Panc1 (cell line): ENCODE measurements around the gene UROS. TPM values are rescaled to one million over a fixed set of nuclear protein-coding genes. Genes with fewer than 3 reads are reported as not detected.

Source experiments
- ATAC-seq: fragments of 200-7000 bp; cut with Tn5 transposase; 2 replicates; pipeline ENCODE4 v1.9.1; 2020; ENCODE audit warnings: mild to moderate bottlenecking, moderate library complexity
- BruUV-seq: library from RNA; stranded (reverse); fragments of 400-500 nt; replicated peaks from 2 replicates; lab custom pipeline; 2021; lab: Mats Ljungman, UMichigan
- CTCF ChIA-PET: fragments of 300-600 bp; sonication (Branson Sonifier 250); formaldehyde crosslinking; loops from one replicate; lab custom pipeline; 2022; ENCODE audit warnings: antibody characterized with exemption; lab: Charles Lee
- POLR2A ChIA-PET: fragments of 300-600 bp; sonication (Branson Sonifier 250); formaldehyde crosslinking; loops from one replicate; lab custom pipeline; 2022; ENCODE audit warnings: antibody characterized with exemption; lab: Charles Lee
- DNase-seq: peaks from one replicate; pipeline ENCODE4 v3.0.0-alpha.2; 2010; ENCODE audit warnings: low read depth, low spot score
- H3K27ac ChIP-seq: 2 replicates; pipeline ENCODE4 v1.5.1; 2011; ENCODE audit warnings: mild to moderate bottlenecking, low read length, inconsistent platforms
- H3K27me3 ChIP-seq: fragments of 200-500 bp; sonication (Bioruptor generic); 2 replicates; pipeline ENCODE4 v1.6.0; 2014; ENCODE audit warnings: low read length, inconsistent platforms; ENCODE audit not compliant: control insufficient read depth, insufficient read depth
- H3K36me3 ChIP-seq: fragments of 200-500 bp; sonication (Bioruptor generic); 2 replicates; pipeline ENCODE4 v1.5.1; 2014; ENCODE audit warnings: inconsistent platforms, mild to moderate bottlenecking, low read length, moderate library complexity; ENCODE audit not compliant: control insufficient read depth, insufficient read depth
- H3K4me1 ChIP-seq: 2 replicates; pipeline ENCODE4 v1.5.1; 2011; ENCODE audit warnings: inconsistent platforms, mild to moderate bottlenecking, low read length, moderate library complexity; ENCODE audit not compliant: control insufficient read depth, insufficient read depth
- H3K4me3 ChIP-seq, 2 experiments: 2 replicates each; pipeline ENCODE4 v1.5.1; 2011 to 2012; ENCODE audit warnings: low read depth in 2 of 2, low read length in 2 of 2, mild to moderate bottlenecking in 2 of 2, inconsistent platforms in 1 of 2, moderate library complexity in 1 of 2
- H3K9me3 ChIP-seq: fragments of 200-500 bp; sonication (Bioruptor generic); 2 replicates; pipeline ENCODE4 v1.5.1; 2014; ENCODE audit warnings: low read depth, mild to moderate bottlenecking, inconsistent platforms, low read length, moderate library complexity; ENCODE audit not compliant: control insufficient read depth, insufficient read depth
- CTCF ChIP-seq: fragments of 450-650 bp; IDR thresholded peaks from 2 replicates; pipeline ENCODE4 v1.5.1; 2017; ENCODE audit warnings: mild to moderate bottlenecking
- POLR2AphosphoS5 ChIP-seq: IDR thresholded peaks from 2 replicates; pipeline ENCODE4 v1.6.1; 2012; ENCODE audit warnings: mild to moderate bottlenecking, low read depth, low read length, moderate library complexity
- SIN3A ChIP-seq: IDR thresholded peaks from 2 replicates; pipeline ENCODE4 v1.6.1; 2012; ENCODE audit warnings: low read depth, mild to moderate bottlenecking, low read length, moderate library complexity, borderline replicate concordance; ENCODE audit not compliant: insufficient read depth
- TCF7L2 ChIP-seq: IDR thresholded peaks from 2 replicates; pipeline ENCODE4 v1.6.1; 2011; ENCODE audit warnings: mild to moderate bottlenecking, low read depth, low read length, inconsistent platforms
- in situ Hi-C: cut with HindIII; loops from 2 replicates; pipeline ENCODE4 v1.10.0; 2016; ENCODE audit warnings: low sequenced_read_pairs, low pct_unique_long_range_greater_than_20kb
- intact Hi-C: fragments of 100-400 bp; cut with micrococcal nuclease; formaldehyde crosslinking; loops from one replicate; pipeline ENCODE4 v1.10.0; 2022; ENCODE audit not compliant: unreplicated experiment
- total RNA-seq: library from RNA; stranded (reverse); gene quantifications from one replicate; pipeline ENCODE4 v1.2.1, GENCODE V29; 2021; ENCODE audit not compliant: unreplicated experiment
- TF ChIP-seq, protein P1 (sequence below), 2 experiments: IDR thresholded peaks; 2 replicates each; pipeline ENCODE4 v1.6.1; 2011 to 2012; ENCODE audit warnings: low read depth in 2 of 2, control low read depth in 1 of 2, low read length in 1 of 2, mild to moderate bottlenecking in 1 of 2, moderate library complexity in 1 of 2; ENCODE audit not compliant: insufficient read depth in 1 of 2

Gene UROS
- total RNA-seq, 1 experiment from 2014 or later, result 103 TPM

DNA sequence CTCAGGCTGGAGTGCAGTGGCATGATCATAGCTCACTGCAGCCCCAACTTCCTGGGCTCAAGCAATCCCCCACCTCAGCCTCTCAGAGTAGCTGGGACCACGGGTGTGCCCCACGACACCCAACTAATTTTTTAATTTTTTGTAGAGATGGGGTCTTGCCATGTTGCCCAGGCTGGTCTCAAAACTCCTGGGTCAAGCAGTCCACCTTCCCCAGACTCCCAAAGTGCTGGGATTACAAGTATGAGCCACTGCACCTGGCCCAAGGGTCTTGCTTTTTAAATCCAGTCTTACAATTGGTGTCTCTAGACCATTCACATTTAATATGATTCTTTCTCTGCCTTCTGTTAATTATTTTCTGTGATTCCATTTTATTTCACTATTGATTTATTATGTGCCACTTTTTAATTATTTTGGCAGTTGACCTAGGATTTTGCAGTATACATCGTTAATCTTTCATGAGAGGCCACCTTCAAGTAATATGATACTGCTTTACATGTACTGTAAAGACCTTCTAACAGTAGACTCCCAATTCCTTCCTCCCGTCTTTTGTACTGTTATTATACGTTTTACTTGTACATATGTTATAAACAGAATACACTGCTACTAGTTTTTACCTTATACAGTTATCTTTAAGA lies 66.1 kb downstream of the UROS start:
- intact Hi-C loops, result no loop called here
- peaks cover 39% of the 10 kb centered on the region for H3K36me3 ChIP-seq

DNA sequence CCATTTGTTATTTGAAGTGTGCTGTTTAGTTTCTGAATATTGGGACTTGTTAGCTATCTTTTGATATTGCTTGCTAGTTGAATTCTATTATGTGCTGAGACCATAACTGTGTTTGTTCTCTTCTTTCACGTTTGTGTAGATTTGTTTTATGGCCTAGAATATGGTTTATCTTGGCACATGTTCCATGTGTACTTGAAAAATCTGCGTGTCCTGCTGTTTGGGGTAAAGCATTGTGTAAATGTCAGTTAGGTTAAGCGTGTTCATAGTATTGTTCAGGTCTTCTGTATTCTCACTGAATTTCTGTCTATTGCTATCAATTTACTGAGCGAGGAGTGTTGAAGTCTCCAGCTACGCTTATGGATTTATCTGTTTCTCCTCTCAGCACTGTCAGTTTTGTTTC lies 66.9 kb downstream of the UROS start:
- DNase-seq (no peak), ATAC-seq (no peak)
- no peak overlapping the region for H3K4me3 ChIP-seq
- H3K36me3 ChIP-seq, result peaks cover 39% of the 10 kb centered on the region
- intact Hi-C loops, result no loop called here
- no peaks in the 10 kb centered on the region for H3K27me3 ChIP-seq
- CTCF ChIA-PET, result no interaction called here
- no peaks in the 10 kb centered on the region for H3K4me1 ChIP-seq
- BruUV-seq, result no TSS peak
- no peak overlapping the region for H3K27ac ChIP-seq
- no peaks in the 10 kb centered on the region for H3K9me3 ChIP-seq
- in situ Hi-C loops, result no loop called here
- TF ChIP-seq SIN3A (no peak), POLR2AphosphoS5 (no peak), TCF7L2 (no peak), CTCF (no peak)
- TF ChIP-seq, protein P1, sequence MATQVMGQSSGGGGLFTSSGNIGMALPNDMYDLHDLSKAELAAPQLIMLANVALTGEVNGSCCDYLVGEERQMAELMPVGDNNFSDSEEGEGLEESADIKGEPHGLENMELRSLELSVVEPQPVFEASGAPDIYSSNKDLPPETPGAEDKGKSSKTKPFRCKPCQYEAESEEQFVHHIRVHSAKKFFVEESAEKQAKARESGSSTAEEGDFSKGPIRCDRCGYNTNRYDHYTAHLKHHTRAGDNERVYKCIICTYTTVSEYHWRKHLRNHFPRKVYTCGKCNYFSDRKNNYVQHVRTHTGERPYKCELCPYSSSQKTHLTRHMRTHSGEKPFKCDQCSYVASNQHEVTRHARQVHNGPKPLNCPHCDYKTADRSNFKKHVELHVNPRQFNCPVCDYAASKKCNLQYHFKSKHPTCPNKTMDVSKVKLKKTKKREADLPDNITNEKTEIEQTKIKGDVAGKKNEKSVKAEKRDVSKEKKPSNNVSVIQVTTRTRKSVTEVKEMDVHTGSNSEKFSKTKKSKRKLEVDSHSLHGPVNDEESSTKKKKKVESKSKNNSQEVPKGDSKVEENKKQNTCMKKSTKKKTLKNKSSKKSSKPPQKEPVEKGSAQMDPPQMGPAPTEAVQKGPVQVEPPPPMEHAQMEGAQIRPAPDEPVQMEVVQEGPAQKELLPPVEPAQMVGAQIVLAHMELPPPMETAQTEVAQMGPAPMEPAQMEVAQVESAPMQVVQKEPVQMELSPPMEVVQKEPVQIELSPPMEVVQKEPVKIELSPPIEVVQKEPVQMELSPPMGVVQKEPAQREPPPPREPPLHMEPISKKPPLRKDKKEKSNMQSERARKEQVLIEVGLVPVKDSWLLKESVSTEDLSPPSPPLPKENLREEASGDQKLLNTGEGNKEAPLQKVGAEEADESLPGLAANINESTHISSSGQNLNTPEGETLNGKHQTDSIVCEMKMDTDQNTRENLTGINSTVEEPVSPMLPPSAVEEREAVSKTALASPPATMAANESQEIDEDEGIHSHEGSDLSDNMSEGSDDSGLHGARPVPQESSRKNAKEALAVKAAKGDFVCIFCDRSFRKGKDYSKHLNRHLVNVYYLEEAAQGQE (IDR thresholded peaks at IDR 0.05; ENCODE audit: insufficient read depth in 1 of 2, low read depth in 2 of 2, low read length in 1 of 2), result no peak
- POLR2A ChIA-PET, result no interaction called here

More for the DNA sequence above, 66.1 kb downstream of the UROS start:
- ChIA-PET CTCF (no interaction called here), POLR2A (no interaction called here)
- TF ChIP-seq, protein P1 (IDR thresholded peaks at IDR 0.05; ENCODE audit: insufficient read depth in 1 of 2, low read depth in 2 of 2, low read length in 1 of 2), result no peak
- TF ChIP-seq CTCF, result no peak
- no peak for TF ChIP-seq SIN3A
- no peak for TF ChIP-seq POLR2AphosphoS5
- no peak for TF ChIP-seq TCF7L2
- in situ Hi-C loops, result no loop called here
- H3K4me3 ChIP-seq, result no peak overlapping the region
- no peaks in the 10 kb centered on the region for H3K27me3 ChIP-seq
- H3K9me3 ChIP-seq, result no peaks in the 10 kb centered on the region
- ATAC-seq (no peak), DNase-seq (no peak)
- BruUV-seq, result no TSS peak
- H3K27ac ChIP-seq, result no peak overlapping the region
- no peaks in the 10 kb centered on the region for H3K4me1 ChIP-seq
